ENCODE measurements around the gene GOLGA1.

Gene GOLGA1

GRCh38 chr9:124880501-124880900 is 60.4 kb downstream of the GOLGA1 start:
- DNase-seq: no peak

GRCh38 chr9:124879226-124879625 is 61.7 kb downstream of the GOLGA1 start:
- no peak for DNase-seq

GRCh38 chr9:124878518-124878917 is 62.4 kb downstream of the GOLGA1 start:
- no peak for DNase-seq

- DNase-seq: no peak
These were observed 62.9 kb downstream of the GOLGA1 start for GRCh38 chr9:124878021-124878420.

- DNase-seq: no peak
These were observed 63.7 kb downstream of the GOLGA1 start for GRCh38 chr9:124877021-124877782.

GRCh38 chr9:124875501-124875900 is 65.4 kb downstream of the GOLGA1 start:
- DNase-seq: no peak

- no peak for DNase-seq
These were observed 67.2 kb downstream of the GOLGA1 start for GRCh38 chr9:124873664-124874063.

- no peak for DNase-seq
These were observed 69.7 kb downstream of the GOLGA1 start for GRCh38 chr9:124871156-124871561.

- DNase-seq: no peak
These were observed 70.2 kb downstream of the GOLGA1 start for GRCh38 chr9:124870723-124871122.

GRCh38 chr9:124869986-124870560 is 70.8 kb downstream of the GOLGA1 start:
- DNase-seq: no peak

GRCh38 chr9:124869466-124869985 is 71.4 kb downstream of the GOLGA1 start:
- no peak for DNase-seq

GRCh38 chr9:124868511-124869465 is 72.1 kb downstream of the GOLGA1 start:
- DNase-seq: peak; percentile 71

- DNase-seq: no peak
These were observed 77.5 kb downstream of the GOLGA1 start for GRCh38 chr9:124863371-124863871.

- peak; percentile 91 for DNase-seq
These were observed 79.3 kb downstream of the GOLGA1 start, which contains the start of the genes ARPC5L and RPL35 for GRCh38 chr9:124861342-124862229. Gene ARPC5L, plus strand, starts transcription at chr9:124862130. Its CDS starts 7,161 bp downstream, at chr9:124869291. Gene RPL35, minus strand, starts transcription at chr9:124861957. Its CDS starts 45 bp downstream, at chr9:124861912.

- no peak for DNase-seq
These were observed 80.1 kb downstream of the GOLGA1 start for GRCh38 chr9:124860582-124861341.

- no peak for DNase-seq
These were observed 80.9 kb downstream of the GOLGA1 start for GRCh38 chr9:124859803-124860581.

GRCh38 chr9:124858330-124859046 is 82.4 kb downstream of the GOLGA1 start:
- no peak for DNase-seq

GRCh38 chr9:124857533-124858162 is 83.2 kb downstream of the GOLGA1 start:
- DNase-seq: no peak
